Measurements from ENCODE around the gene REPS2.

The REPS2 gene

DNA sequence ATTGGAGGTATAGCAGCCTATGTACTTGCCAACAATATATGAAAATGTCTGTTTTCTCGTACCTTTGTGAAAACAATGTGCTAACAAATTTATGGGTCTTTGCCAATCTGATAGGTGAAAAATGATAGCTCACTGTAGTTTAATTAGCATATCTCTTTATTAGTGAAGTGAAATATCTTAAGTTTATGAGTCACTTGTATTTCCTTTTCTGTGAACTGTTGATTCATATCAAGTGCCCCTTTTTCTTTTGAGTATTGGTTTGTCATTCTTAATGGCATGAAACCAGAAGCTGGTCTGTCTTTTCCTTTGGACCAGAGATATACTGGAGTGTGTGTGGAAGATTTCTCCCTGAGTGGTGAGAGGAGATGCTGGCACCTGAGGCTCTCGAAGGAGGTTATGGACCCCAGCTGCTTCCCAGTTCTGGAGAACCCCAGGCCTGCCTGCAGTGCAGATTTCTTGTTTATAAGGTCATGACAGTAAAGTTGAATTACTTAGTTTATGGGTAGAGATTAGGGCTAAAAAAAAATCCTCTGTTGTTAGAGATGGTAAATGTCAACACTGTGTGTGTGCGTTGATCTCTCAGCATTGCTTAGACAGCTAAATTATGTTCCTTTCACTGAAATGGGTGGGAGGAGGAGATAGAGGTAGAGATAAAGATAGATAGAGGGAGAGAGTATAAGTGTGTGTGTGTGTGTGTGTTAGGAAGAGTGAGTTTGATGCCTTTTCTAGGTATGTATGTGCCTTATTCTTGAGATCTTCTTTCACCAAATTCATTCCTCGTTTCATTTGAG is 89.9 kb downstream of the REPS2 start:
- DNase-seq (ENCODE audit: low spot score): no peak

DNA sequence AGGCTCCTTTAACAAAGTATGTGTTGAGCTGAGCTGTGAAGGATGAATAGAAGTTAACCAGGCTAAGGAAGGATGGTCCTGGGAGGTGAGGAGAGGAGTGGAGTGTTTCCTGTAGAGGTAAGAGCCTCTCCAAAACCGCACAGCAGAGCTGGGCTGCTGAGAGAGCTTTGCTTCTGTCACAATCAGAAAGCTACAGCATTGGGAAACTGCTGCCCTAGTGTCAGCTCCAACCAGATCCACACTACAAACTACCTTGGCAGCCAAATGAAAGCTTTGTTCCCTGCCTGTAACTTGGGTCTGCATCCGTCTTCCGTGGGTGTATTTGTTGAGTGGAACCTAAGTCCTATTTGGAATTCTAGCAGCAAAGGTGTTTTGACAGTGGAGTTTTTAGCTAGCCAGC is 91.8 kb downstream of the REPS2 start:
- DNase-seq (ENCODE audit: low spot score): no peak

DNA sequence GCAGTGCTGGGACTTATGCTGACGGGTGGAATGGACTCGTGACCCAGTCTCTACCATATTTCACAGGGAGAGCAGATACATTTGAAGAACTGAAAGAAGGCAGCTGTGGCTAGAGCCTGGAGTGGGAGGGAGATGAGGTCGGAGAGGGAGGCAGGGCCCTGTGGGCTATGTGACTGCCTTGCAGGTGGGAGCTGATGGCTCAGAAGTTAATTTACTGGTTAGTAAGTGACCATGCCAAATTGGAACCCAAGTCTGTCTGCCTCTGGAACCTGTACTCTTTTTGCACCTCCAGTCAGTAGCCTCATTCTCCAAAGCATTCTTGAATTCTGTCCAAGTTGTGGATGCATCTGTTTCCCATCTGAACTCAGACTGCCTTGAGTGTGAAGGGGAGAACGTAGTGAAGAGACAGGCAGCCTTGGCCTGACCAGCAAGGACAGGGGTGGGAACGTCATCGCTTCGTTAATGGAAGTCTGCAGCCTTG is 92.3 kb downstream of the REPS2 start:
- DNase-seq (ENCODE audit: low spot score): no peak

DNA sequence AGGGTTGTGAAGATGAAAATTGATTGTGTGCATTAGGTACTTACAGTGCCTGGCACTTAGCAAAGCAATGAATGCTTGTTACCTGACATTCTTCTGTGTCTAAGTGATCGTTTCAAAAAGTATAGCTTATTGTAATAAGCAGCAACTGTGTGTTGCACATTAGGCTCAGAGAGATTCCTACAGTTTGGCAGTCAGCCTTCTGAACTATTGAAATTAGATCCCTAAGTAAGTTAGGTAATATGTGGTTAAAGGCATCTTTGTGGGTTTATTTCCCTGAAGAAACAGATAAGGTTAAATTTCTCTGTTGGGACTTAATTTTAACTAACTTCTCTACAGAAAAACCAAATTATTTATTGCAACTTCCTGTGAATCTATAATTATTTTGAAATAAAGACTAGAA is 93.4 kb downstream of the REPS2 start:
- DNase-seq (ENCODE audit: low spot score): no peak

DNA sequence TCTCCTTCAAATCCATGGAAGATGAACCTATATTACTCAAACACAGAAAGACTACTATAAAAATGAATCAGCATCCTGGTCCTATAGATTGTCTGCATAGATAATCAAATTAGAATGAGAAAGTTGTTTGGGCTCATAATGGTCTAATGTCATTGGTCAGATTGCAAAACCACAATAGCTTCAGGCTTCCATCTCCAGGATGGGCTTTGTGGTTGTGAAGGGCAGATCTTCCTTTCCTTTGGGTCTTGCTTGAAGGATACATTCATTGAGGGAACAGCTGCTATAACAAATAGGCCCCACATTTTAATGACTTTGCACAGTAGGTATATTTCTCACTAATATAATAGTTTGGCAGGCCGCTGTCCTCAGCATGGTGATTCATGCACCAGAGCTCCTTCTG is 94.3 kb downstream of the REPS2 start:
- no peak for DNase-seq (ENCODE audit: low spot score)

DNA sequence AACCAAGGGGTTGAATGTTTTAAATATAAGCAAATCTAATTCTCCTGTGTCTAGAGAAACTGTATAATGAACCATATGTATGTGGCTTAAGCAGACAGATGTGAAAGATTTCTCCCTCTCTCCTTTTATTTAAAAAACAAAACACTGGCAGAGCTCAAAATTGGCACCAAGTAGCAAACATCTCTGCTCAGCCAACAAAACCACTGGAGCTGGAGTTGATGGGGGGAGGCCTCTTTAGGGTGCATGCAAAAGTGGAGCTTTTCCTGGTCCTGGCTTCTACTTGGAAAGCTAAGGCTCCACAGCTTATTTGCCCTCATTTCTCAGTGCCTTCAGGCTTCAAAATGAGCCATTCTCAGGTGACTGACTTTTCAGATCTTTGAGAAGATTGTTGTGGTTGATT is 95.6 kb downstream of the REPS2 start:
- no peak for DNase-seq (ENCODE audit: low spot score)

DNA sequence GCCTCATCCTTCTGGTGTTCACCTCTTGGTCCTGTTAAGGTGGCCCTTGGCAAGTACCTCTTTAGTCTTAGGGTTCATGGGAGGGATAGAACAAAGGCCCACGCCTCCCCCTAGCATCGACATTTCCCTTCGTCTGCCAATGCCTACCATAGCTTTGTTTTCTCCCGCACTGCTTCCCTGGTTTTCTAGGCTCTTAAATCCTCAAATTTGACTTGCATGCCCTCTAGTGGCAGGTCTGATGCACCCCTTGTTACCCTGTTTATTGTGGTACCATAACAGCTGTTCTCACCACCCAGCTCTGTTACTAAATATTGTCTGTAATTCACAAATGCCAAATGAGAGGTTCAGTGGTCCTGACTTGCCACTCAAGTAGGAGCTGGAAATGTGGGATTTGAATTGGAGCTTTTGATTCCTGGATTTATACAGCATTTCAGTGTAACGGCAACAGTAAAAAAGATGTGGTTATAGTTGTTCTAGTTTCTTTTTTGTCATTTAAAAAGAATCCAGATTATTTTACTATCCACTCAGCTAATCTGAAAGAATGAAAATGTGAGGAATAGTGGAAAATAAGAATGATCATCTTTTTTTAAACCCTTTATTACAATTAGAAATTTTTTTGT is 100.1 kb downstream of the REPS2 start:
- peak; percentile 70 for DNase-seq (ENCODE audit: low spot score)

DNA sequence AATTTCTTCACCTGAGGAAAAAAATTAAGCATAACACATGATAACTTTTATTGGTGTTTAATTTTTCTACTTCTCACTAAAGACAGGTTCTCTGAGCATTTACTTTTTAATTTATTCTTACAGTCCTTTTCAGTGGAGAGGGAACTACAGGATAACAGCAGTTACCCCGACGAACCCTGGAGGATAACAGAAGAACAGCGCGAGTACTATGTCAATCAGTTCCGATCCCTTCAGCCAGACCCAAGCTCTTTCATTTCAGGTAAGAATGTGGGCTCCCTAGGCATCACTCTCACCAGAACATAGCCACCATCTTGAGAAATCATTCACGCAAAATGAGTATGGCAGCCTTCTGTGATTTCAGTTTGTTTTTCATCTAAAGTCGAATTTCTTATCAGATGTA is 100.8 kb downstream of the REPS2 start:
- no peak for DNase-seq (ENCODE audit: low spot score)

DNA sequence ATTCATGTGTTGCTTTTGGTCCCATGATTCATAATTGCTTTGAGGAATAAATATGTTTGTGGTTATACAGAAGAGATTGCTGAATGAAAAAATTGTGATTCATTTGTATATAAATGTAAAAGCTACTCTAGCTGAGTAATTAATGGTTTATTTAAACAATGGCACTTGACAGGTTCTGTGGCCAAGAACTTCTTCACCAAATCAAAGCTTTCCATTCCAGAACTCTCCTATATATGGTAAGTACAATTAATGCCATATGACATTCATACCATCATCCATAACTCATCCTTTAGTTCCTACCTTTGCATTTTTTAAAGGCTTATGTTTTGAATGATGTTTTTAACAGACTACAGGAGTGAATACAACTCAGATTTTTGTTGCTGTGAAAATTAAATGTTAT is 105.8 kb downstream of the REPS2 start:
- no peak for DNase-seq (ENCODE audit: low spot score)

DNA sequence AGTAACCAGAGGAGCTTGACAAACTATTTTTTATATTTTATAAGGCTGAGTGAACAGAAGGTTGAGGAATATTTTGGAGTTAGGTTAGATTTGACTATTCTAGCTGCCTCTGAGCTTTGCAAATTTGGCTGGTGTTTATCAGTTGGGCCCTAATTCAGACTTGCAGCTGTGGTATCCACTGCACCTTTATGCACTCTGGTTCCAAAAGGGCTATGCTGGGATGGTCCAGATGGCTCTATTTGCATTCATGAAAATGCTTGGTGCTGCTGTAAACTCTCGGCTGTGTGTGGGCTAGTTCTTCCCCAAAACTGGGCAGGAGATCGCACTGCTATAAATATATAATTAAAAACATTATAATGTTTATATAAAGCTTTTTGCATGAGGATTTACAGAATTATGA is 106.3 kb downstream of the REPS2 start:
- DNase-seq (ENCODE audit: low spot score): no peak

DNA sequence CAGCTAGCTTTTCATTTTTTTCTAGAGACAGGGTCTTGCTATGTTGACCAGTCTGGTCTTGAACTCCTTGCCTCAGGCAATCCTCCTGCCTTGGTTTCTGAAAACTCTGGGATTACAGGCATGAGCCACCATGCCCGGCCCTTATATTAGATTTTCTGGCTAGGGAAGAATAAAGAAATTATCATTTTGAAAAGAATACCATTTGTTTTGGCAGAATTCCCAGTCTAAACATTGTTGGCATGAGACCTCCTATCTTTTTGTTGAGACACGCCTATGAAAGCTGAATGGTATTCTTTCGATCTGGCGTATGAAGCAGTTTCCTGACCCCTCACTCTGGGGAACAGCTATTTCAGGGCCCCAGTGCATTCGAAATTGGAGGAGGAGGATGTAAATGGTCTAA is 107.0 kb downstream of the REPS2 start:
- DNase-seq (ENCODE audit: low spot score): peak; percentile 8

DNA sequence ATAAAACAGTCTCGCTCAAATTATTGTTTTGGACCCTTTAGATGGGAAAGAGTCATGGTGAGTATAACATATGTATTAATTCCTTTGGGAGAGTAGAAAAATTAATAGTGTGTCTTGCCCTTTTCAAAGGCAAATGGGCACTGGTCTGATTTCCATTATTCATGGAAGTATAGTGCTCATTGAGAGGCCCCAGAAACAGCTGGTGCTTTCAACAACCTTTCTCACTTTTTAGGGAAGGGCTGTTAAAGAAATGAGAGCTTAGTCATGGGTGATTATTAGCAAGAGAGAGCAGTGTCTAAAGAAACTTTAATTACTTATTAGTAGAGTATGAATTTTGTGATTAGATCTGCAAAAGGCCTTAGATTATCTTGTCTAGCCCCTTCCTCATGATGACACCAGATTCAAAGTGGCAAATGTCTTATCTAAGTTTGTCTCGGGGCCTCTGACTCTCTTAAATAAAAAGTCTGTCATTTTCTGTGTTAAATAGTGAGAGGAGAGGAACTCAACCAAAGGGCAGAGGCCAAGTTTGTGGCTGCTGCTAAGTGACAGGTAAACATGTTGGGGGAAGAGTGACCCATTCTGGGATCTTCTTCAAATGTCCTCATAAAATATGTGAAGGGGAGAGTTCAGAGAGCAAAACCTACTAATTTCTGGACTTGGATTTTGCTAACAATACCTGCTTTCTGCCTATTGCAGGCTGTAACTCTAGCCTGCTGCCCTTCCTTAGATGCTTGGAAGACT is 110.6 kb downstream of the REPS2 start:
- no peak for DNase-seq (ENCODE audit: low spot score)

DNA sequence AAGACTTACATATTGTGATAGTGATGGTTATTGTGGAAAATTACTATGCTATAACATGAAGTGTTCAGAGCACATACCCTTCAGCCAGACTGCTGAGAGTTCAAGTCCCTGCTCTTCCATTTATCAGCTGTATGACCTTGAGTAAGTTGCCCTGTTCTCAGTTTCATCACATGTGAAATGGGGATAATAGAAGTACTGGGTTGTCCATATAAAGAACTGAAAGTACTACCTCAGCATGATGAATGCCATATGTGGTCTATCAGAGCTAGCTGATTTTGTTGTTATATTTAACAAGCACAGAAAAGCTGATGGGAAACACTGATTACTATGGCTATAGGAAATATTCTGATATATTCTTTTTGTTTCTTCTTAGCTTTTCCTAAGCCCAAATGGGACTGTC is 115.6 kb downstream of the REPS2 start:
- no peak for DNase-seq (ENCODE audit: low spot score)

DNA sequence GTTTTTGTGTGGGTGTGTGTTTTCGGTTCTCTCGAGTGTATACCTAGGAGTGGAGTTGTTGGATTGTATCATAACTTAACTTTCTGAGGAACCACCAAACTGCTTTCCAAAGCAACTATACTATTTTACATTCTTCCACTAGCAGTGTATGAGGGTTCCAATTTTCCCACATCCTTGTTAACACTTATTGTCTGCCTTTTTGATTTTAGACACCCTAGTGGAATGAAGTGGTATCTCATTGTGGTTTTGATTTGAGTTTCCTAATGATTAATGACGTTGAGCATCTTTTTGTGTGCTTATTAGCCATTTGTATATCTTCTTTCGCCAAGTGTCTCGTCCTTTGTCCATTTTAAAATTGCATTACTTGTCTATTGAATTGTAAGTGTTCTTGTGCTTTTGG is 118.6 kb downstream of the REPS2 start:
- DNase-seq (ENCODE audit: low spot score): no peak

DNA sequence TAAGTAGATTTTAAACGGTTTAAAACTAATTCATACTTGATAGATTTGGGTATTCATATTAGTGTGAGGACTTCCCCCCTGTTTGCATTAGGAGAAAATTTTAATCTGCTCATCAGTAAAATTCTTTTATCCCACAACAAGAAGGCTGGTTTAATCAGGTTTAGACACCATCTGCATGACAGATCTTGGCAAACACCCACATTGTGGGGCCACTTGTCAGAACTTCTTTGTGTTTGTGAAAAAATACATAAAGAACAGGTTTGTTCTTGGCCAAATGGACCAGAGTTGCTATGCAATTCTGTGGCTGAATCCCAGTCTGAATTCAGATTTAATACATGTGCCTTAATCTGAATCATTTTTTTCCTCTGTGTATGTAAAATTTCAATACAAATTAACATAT is 121.1 kb downstream of the REPS2 start:
- no peak for DNase-seq (ENCODE audit: low spot score)

DNA sequence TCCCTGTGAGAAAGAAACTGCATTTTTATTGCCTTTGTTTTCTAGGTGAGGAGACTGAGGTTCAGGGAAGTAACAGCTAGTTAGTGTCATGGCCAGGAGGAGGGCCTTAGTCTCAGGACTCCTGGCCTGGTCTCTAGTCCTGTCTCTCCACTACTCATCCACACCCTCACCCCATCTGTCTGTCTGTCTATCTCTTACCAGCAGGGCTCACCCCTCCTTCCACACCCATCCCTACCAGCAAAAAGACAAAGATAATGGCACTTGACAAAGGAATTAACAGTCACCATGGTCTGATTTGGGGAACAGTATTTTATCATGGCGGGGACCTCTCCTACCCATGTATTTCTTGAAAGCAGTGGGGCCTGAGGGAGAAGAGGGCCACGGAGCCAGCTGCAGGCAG is 125.8 kb downstream of the REPS2 start:
- DNase-seq (ENCODE audit: low spot score): peak; percentile 70

DNA sequence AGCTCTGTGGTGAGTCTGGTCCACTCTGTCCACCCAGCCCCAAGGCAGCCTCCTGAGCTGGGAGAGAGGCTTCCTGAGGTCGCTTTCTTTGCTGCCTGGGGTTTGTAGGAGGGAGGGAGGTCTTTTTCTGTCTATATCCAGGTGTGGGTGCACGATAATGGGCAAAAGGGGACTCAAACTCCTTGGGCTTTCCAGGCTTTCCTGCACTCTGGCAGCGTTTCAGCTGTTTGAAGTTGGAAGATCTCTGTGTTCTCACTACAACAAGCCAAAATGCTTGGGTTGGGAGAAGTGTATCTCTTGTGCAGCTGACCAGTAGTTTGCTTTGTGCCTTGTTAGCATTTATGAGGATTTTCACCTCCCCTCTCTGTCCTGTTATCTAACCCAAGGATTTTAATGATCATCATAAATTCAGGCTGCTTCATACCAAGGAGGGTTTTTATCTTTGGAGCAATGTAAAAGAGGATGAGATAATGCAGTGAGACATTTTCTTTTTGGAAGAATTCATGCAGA is 126.3 kb downstream of the REPS2 start:
- peak; percentile 25 for DNase-seq (ENCODE audit: low spot score)

DNA sequence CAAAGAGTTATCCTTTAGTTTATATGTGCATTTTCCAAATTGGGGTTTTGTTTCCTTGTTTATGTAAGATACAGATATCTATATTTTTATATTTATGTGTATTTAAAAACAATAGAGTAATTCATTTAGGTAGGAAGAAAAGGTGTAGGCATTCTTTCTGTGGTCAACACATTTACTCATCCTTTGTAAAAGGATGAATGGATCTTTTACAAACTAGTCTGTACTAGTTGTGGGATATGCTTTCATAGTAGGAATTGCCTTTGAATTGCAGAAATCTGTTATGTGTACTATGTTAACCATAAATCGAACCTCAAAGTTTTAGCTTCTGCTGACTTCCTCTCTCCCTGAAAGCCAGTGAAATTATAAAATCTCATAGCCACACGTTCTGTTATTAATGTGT is 128.5 kb downstream of the REPS2 start:
- DNase-seq (ENCODE audit: low spot score): no peak

DNA sequence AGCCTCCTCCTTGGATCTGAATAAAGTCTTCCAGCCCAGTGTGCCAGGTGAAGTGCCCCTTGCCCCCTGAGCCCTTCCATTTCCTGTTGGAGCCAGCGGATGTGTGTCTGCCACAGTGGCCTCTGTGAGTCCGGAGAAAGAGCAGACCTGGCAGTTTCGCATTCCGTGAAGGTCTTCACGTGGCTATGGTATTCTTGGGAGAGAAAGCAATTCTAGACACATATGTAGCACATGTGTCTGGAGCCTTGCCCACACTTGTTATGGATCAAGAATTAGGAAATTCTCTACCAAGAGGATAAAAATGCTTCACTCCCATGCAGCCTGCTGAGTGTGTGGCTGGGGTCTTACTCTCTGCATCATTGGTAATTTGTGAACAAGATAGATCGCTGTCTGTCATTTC is 130.9 kb downstream of the REPS2 start:
- no peak for DNase-seq (ENCODE audit: low spot score)

DNA sequence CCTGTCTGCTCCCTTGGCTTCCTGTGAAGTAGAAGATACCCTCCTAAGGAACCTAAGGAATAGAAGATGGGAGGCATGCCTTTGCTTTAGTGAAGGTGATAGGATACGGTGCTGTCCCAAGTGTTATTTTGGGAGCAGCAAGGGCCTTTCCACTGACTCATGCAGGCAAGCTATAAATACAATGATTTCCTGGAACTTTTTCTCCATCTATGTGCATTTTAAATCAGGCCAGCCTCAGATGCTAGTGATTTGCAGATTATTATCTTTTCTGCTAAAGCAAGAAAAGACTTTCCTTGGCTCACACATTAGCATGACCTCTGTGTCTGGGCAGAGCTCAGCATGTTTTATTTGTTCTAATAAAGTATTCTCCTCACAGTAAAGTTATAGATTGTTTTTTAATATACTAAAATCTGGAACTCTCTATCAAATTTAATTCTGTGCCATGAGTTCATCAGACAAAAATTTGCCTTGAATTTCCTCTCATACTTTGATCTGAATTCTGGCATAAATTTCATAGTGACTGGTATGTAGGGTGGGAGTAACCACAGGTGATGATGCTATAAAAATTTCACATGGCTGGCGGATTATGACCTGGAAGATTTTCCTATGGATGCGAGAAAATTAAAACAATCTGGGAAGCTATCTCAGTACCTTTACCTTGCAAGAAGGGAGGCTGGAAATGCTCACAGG is 131.7 kb downstream of the REPS2 start:
- DNase-seq (ENCODE audit: low spot score): no peak

DNA sequence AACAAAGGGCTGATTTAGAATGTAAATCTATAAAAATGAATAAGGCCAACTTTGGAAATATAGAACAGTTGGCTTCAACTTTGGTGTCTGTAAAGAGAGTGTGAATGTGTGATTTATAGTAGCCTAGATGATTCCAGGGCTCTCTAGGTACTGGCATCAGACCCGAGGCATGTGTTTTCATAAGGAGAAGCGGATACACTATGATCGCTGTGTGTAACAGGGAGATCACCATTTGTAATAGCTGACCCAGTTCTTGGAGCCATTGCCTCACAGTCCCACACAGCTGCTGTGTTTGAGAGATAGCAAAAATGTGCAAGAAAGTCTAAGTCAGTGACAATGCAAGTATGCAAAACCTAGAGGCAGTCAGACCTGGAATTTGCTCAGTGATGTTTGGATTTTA is 135.1 kb downstream of the REPS2 start:
- DNase-seq (ENCODE audit: low spot score): no peak

DNA sequence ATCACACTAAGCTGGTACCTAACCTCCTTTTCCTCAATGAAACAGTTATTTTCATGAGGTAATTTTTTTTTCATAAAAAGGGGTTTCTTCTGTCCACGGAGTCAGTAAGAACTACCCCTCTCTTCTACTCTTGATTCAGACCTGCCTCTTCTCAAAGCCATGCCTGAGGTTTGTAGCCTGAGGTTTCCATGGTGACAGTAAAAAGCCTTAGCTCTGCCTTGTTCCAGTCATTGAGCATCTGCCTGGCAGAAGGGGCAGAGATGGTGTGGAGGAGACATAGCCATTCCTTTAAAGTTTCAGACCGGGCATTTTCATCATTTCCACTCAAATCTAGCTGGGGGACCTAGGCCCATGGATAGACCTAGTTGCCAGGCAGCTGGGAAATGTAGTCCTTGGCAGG is 135.5 kb downstream of the REPS2 start:
- DNase-seq (ENCODE audit: low spot score): no peak

All from hematopoietic multipotent progenitor cell treated with erythropoietin and hydrocortisone succinate and interleukin-3 and kit ligand, for 15 days (in vitro differentiated cells).